ENCODE data around the gene GIPR. TPM values are rescaled to one million over a fixed set of nuclear protein-coding genes. Genes with fewer than 3 reads are reported as not detected.

Gene GIPR
- total and polyA plus RNA-seq, 2 of the 13 experiments (the other 11 are each of a cell fraction or from before 2014, with no cell fraction given), result 0.15 to 1.2 TPM

- 12% methylated on average over 7 of the region's 7 CpGs for WGBS (ENCODE audit: low lambda C conversion rate)
- no peaks in the 10 kb centered on the region for H3K9me3 ChIP-seq (ENCODE audit: low read length)
- intact Hi-C loops (cut with micrococcal nuclease; ENCODE audit: unreplicated experiment), result no loop called here
- H2AFZ ChIP-seq (ENCODE audit: low read length), result no peak overlapping the region
- peaks cover 33% of the 10 kb centered on the region for H3K4me1 ChIP-seq (ENCODE audit: insufficient read depth, low read length)
- H3K36me3 ChIP-seq (replicated peaks in 1 of 2; ENCODE audit: control insufficient read depth in 1 of 2, insufficient read depth in 2 of 2, low read length in 2 of 2), result no peaks in the 10 kb centered on the region
- no peaks in the 10 kb centered on the region for H3K79me2 ChIP-seq (ENCODE audit: insufficient read depth, low read length)
- no peak for ATAC-seq
- no peak overlapping the region for H3K4me3 ChIP-seq (replicated peaks in 1 of 3; ENCODE audit: insufficient read depth in 1 of 3, low read depth in 2 of 3, low read length in 3 of 3)
- no peak overlapping the region for H3K4me2 ChIP-seq (ENCODE audit: low read depth, low read length)
- no peak overlapping the region for H3K27ac ChIP-seq (ENCODE audit: extremely low read length, insufficient read depth, low read length)
- peaks cover 0 to 11% of the 10 kb centered on the region in 2 experiments; a peak in 2 of 5 replicates for H3K27me3 ChIP-seq (ENCODE audit: control insufficient read depth in 1 of 2, insufficient read depth in 2 of 2, low read length in 2 of 2)
- no peak overlapping the region for H3K9ac ChIP-seq (ENCODE audit: insufficient read depth, low read depth, low read length)
- in situ Hi-C loops (cut with HindIII; ENCODE audit: extremely low pct_ligation_motif_present, low pct_unique_long_range_greater_than_20kb), result no loop called here
- POLR2A ChIA-PET, result no interaction called here
- CTCF ChIA-PET (ENCODE audit: low intra/inter-chr PET ratio, low total read pairs), result no interaction called here
- no peak for TF ChIP-seq HES4 (CRISPR knock-in tag; IDR thresholded peaks at IDR 0.05; ENCODE audit: borderline replicate concordance)
- no peak for TF ChIP-seq ZNF761 (CRISPR knock-in tag; conservative IDR thresholded peaks at IDR 0.05)
- TF ChIP-seq ZNF646 (CRISPR knock-in tag; IDR thresholded peaks at IDR 0.05), result 0 out of 2 replicates have a peak, but pooled peaks have one; percentile 36
- no peak for TF ChIP-seq PRDM4 (CRISPR knock-in tag; IDR thresholded peaks at IDR 0.05; ENCODE audit: borderline replicate concordance)
- TF ChIP-seq CREB1 (IDR thresholded peaks at IDR 0.05), result peak; percentile 85
- no peak for TF ChIP-seq CREB1 (CRISPR knock-in tag; IDR thresholded peaks at IDR 0.05)
- no peak for DNase-seq (ENCODE audit: low spot score)
- no peak for FAIRE-seq
- BruUV-seq (replicated peaks), result no TSS peak
- no peaks in the 10 kb centered on the region for H4K20me1 ChIP-seq (ENCODE audit: insufficient read depth, low read length)
Observed at GRCh38 chr19:45664575-45664974, 3.4 kb upstream of the GIPR start.
